DOHH2 (cell line): Measurements from ENCODE around the gene HHLA2.

ENCODE experiments used
- EZH2phosphoT487 ChIP-seq: fragments of 200-600 bp; sonication (generic); IDR thresholded peaks from 2 replicates; pipeline ENCODE4 v1.6.1; 2017; ENCODE audit warnings: borderline replicate concordance, mild to moderate bottlenecking, antibody characterized with exemption, low read length, moderate library complexity, mixed read lengths
- TF ChIP-seq, protein P1 (sequence below): fragments of 200-600 bp; sonication (generic); IDR thresholded peaks from one replicate; pipeline ENCODE4 v1.5.1; 2014; ENCODE audit warnings: antibody characterized with exemption, mild to moderate bottlenecking, low read depth, low read length; ENCODE audit not compliant: poor library complexity, severe bottlenecking

DNA sequence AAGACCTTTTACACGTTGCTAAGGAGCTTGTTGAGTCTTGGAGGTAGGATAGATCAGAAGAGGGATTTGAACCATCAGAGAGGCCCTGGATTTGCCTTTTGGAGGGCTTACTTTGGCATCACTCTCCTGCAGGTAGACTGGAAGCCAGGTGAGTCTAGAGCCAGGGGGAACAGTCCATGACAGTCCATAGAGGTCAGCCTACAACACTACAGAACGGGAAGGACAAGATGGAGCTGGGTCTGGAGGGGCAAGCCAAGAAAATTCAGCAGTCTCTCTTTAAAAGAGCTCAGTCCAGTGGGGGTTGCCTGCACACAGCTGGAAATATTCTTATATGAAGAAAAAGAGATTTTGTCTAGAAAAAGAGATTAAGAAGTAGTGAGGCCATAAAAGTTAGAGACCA is 60.7 kb downstream of the HHLA2 start:
- TF ChIP-seq, protein P1, sequence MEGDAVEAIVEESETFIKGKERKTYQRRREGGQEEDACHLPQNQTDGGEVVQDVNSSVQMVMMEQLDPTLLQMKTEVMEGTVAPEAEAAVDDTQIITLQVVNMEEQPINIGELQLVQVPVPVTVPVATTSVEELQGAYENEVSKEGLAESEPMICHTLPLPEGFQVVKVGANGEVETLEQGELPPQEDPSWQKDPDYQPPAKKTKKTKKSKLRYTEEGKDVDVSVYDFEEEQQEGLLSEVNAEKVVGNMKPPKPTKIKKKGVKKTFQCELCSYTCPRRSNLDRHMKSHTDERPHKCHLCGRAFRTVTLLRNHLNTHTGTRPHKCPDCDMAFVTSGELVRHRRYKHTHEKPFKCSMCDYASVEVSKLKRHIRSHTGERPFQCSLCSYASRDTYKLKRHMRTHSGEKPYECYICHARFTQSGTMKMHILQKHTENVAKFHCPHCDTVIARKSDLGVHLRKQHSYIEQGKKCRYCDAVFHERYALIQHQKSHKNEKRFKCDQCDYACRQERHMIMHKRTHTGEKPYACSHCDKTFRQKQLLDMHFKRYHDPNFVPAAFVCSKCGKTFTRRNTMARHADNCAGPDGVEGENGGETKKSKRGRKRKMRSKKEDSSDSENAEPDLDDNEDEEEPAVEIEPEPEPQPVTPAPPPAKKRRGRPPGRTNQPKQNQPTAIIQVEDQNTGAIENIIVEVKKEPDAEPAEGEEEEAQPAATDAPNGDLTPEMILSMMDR = no peak
- no peak for TF ChIP-seq EZH2phosphoT487
